Measurements from ENCODE around the gene ARHGEF9.
"Not testable (repeated sequence)": the region's sequence is repeated elsewhere in the genome, so short reads cannot be mapped to it uniquely, and the experiment has no call there.

Gene ARHGEF9

GRCh38 chrX:63784902-63785707, at the start of gene ARHGEF9:
TSS of gene ARHGEF9 (minus strand) at chrX:63785214. CDS start at chrX:63785145, 69 bp downstream.
- H3K9ac ChIP-seq (ENCODE audit: low read length), result no peak within 1 kb of the TSS
- no peaks in the 10 kb centered on the region for H3K79me2 ChIP-seq (ENCODE audit: insufficient read depth, low read length)
- H3K36me3 ChIP-seq (ENCODE audit: low read length), result no peaks in the 10 kb centered on the region
- H3K9me3 ChIP-seq (ENCODE audit: insufficient read depth, low read length), result no peaks in the 10 kb centered on the region
- TF ChIP-seq, protein P1, sequence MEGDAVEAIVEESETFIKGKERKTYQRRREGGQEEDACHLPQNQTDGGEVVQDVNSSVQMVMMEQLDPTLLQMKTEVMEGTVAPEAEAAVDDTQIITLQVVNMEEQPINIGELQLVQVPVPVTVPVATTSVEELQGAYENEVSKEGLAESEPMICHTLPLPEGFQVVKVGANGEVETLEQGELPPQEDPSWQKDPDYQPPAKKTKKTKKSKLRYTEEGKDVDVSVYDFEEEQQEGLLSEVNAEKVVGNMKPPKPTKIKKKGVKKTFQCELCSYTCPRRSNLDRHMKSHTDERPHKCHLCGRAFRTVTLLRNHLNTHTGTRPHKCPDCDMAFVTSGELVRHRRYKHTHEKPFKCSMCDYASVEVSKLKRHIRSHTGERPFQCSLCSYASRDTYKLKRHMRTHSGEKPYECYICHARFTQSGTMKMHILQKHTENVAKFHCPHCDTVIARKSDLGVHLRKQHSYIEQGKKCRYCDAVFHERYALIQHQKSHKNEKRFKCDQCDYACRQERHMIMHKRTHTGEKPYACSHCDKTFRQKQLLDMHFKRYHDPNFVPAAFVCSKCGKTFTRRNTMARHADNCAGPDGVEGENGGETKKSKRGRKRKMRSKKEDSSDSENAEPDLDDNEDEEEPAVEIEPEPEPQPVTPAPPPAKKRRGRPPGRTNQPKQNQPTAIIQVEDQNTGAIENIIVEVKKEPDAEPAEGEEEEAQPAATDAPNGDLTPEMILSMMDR (IDR thresholded peaks at IDR 0.05; ENCODE audit: insufficient read depth, low read length, poor library complexity, severe bottlenecking), result no peak
- no peak for TF ChIP-seq EZH2phosphoT487 (conservative IDR thresholded peaks at IDR 0.05; ENCODE audit: low read length)
- no peaks in the 10 kb centered on the region for H3K27me3 ChIP-seq (ENCODE audit: low read length)
- H3K4me3 ChIP-seq (ENCODE audit: insufficient read depth, low read length, poor library complexity, severe bottlenecking), result no peak within 1 kb of the TSS
- H4K20me1 ChIP-seq (ENCODE audit: low read depth, low read length), result no peaks in the 10 kb centered on the region
- no peak within 1 kb of the TSS for H3K4me2 ChIP-seq (ENCODE audit: low read depth, low read length, poor library complexity, severe bottlenecking)
- H3K27ac ChIP-seq (ENCODE audit: low read depth, low read length), result no peak within 1 kb of the TSS
- no peak within 1 kb of the TSS for H2AFZ ChIP-seq (ENCODE audit: low read depth, low read length, severe bottlenecking)
- H3F3A ChIP-seq (ENCODE audit: insufficient read depth), result no peaks in the 10 kb centered on the region
- H3K9me2 ChIP-seq (replicated peaks; ENCODE audit: insufficient read depth, low read length), result no peaks in the 10 kb centered on the region

DNA sequence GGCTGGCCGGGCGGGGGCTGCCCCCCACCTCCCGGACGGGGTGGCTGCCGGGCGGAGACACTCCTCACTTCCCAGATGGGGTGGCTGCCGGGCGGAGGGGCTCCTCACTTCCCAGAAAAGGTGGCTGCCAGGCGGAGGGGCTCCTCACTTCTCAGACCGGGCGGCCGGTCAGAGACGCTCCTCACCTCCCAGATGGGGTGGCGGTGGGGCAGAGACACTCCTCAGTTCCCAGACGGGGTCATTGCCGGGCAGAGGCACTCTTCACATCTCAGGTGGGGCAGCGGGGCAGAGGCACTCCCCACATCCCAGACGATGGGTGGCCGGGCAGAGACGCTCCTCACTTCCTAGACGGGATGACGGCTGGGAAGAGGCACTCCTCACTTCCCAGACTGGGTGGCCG, 40.4 kb upstream of the ARHGEF9 start:
- not testable (repeated sequence) for H3K27ac ChIP-seq (ENCODE audit: low read depth, low read length); H4K20me1 ChIP-seq (ENCODE audit: low read depth, low read length); H3K4me2 ChIP-seq (ENCODE audit: low read depth, low read length, poor library complexity, severe bottlenecking); H3K4me3 ChIP-seq (ENCODE audit: insufficient read depth, low read length, poor library complexity, severe bottlenecking); H3K79me2 ChIP-seq (ENCODE audit: insufficient read depth, low read length); H3K9ac ChIP-seq (ENCODE audit: low read length); H3K9me3 ChIP-seq (ENCODE audit: insufficient read depth, low read length); H2AFZ ChIP-seq (ENCODE audit: low read depth, low read length, severe bottlenecking); H3K27me3 ChIP-seq (ENCODE audit: low read length); H3K9me2 ChIP-seq (replicated peaks; ENCODE audit: insufficient read depth, low read length); H3F3A ChIP-seq (ENCODE audit: insufficient read depth); H3K36me3 ChIP-seq (ENCODE audit: low read length)

GRCh38 chrX:63818156-63818555, 33.1 kb upstream of the ARHGEF9 start:
- Histone ChIP-seq H3K27me3 (ENCODE audit: low read length) (no peaks in the 10 kb centered on the region), H4K20me1 (ENCODE audit: low read depth, low read length) (no peaks in the 10 kb centered on the region), H3K9me2 (replicated peaks; ENCODE audit: insufficient read depth, low read length) (no peaks in the 10 kb centered on the region), H3F3A (ENCODE audit: insufficient read depth) (no peaks in the 10 kb centered on the region), H3K4me3 (ENCODE audit: insufficient read depth, low read length, poor library complexity, severe bottlenecking) (no peak overlapping the region), H3K36me3 (ENCODE audit: low read length) (no peaks in the 10 kb centered on the region), H3K9me3 (ENCODE audit: insufficient read depth, low read length) (no peaks in the 10 kb centered on the region), H3K4me2 (ENCODE audit: low read depth, low read length, poor library complexity, severe bottlenecking) (no peak overlapping the region), H3K79me2 (ENCODE audit: insufficient read depth, low read length) (no peaks in the 10 kb centered on the region), H3K9ac (ENCODE audit: low read length) (no peak overlapping the region), H2AFZ (ENCODE audit: low read depth, low read length, severe bottlenecking) (no peak overlapping the region), H3K27ac (ENCODE audit: low read depth, low read length) (no peak overlapping the region)
- TF ChIP-seq, protein P1 (IDR thresholded peaks at IDR 0.05; ENCODE audit: insufficient read depth, low read length, poor library complexity, severe bottlenecking), result no peak
- no peak for TF ChIP-seq EZH2phosphoT487 (conservative IDR thresholded peaks at IDR 0.05; ENCODE audit: low read length)

- no peaks in the 10 kb centered on the region for H3F3A ChIP-seq (ENCODE audit: insufficient read depth)
- no peak overlapping the region for H2AFZ ChIP-seq (ENCODE audit: low read depth, low read length, severe bottlenecking)
- H3K27me3 ChIP-seq (ENCODE audit: low read length), result no peaks in the 10 kb centered on the region
- H4K20me1 ChIP-seq (ENCODE audit: low read depth, low read length), result no peaks in the 10 kb centered on the region
- no peaks in the 10 kb centered on the region for H3K9me3 ChIP-seq (ENCODE audit: insufficient read depth, low read length)
- TF ChIP-seq, protein P1 (IDR thresholded peaks at IDR 0.05; ENCODE audit: insufficient read depth, low read length, poor library complexity, severe bottlenecking), result no peak
- no peak for TF ChIP-seq EZH2phosphoT487 (conservative IDR thresholded peaks at IDR 0.05; ENCODE audit: low read length)
- H3K27ac ChIP-seq (ENCODE audit: low read depth, low read length), result no peak overlapping the region
- no peak overlapping the region for H3K4me2 ChIP-seq (ENCODE audit: low read depth, low read length, poor library complexity, severe bottlenecking)
- H3K79me2 ChIP-seq (ENCODE audit: insufficient read depth, low read length), result no peaks in the 10 kb centered on the region
- H3K9ac ChIP-seq (ENCODE audit: low read length), result no peak overlapping the region
- H3K4me3 ChIP-seq (ENCODE audit: insufficient read depth, low read length, poor library complexity, severe bottlenecking), result no peak overlapping the region
- no peaks in the 10 kb centered on the region for H3K9me2 ChIP-seq (replicated peaks; ENCODE audit: insufficient read depth, low read length)
- no peaks in the 10 kb centered on the region for H3K36me3 ChIP-seq (ENCODE audit: low read length)
These were observed 32.7 kb upstream of the ARHGEF9 start for GRCh38 chrX:63817696-63818095.
